Measurements from ENCODE around the gene TEK.
"Not testable (repeated sequence)": the region's sequence is repeated elsewhere in the genome, so short reads cannot be mapped to it uniquely, and the experiment has no call there.

Gene TEK

GRCh38 chr9:27182421-27182820 is 73.4 kb downstream of the TEK start:
- no peak for DNase-seq

- no peak for DNase-seq
Observed at GRCh38 chr9:27183131-27183530, 74.1 kb downstream of the TEK start.

- DNase-seq: no peak
Observed at GRCh38 chr9:27183701-27184100, 74.7 kb downstream of the TEK start.

- no peak for DNase-seq
Observed at GRCh38 chr9:27184556-27185351, 75.7 kb downstream of the TEK start.

- DNase-seq: no peak
Observed at GRCh38 chr9:27188426-27188825, 79.4 kb downstream of the TEK start.

- no peak for DNase-seq
Observed at GRCh38 chr9:27189426-27189825, 80.4 kb downstream of the TEK start.

GRCh38 chr9:27192291-27192960 is 83.4 kb downstream of the TEK start:
- no peak for DNase-seq

GRCh38 chr9:27193886-27194285 is 84.9 kb downstream of the TEK start:
- no peak for DNase-seq

GRCh38 chr9:27194401-27195091 is 85.5 kb downstream of the TEK start:
- DNase-seq: no peak

GRCh38 chr9:27195191-27195590 is 86.2 kb downstream of the TEK start:
- no peak for DNase-seq

GRCh38 chr9:27196383-27196782 is 87.4 kb downstream of the TEK start:
- DNase-seq: no peak

GRCh38 chr9:27198190-27198589 is 89.2 kb downstream of the TEK start:
- DNase-seq: no peak

- no peak for DNase-seq
Observed at GRCh38 chr9:27202056-27202455, 93.0 kb downstream of the TEK start.

GRCh38 chr9:27203783-27204182 is 94.8 kb downstream of the TEK start:
- DNase-seq: no peak

- DNase-seq: no peak
Observed at GRCh38 chr9:27204578-27204977, 95.6 kb downstream of the TEK start.

- DNase-seq: no peak
Observed at GRCh38 chr9:27205198-27205597, 96.2 kb downstream of the TEK start.

GRCh38 chr9:27206041-27206440 is 97.0 kb downstream of the TEK start:
- DNase-seq: no peak

GRCh38 chr9:27209034-27209433 is 100.0 kb downstream of the TEK start:
- no peak for DNase-seq

- no peak for DNase-seq
Observed at GRCh38 chr9:27210588-27210987, 101.6 kb downstream of the TEK start.

GRCh38 chr9:27212191-27212590 is 103.2 kb downstream of the TEK start:
- no peak for DNase-seq

GRCh38 chr9:27212621-27213020 is 103.6 kb downstream of the TEK start:
- DNase-seq: no peak

GRCh38 chr9:27227192-27227591 is 118.2 kb downstream of the TEK start:
- no peak for DNase-seq

- not testable (repeated sequence) for DNase-seq
Observed at GRCh38 chr9:27239648-27240047, 130.6 kb downstream of the TEK start.

- DNase-seq: no peak
Observed at GRCh38 chr9:27247756-27248155, 138.7 kb downstream of the TEK start.

Measured in CD4-positive, alpha-beta T cell treated with Interleukin-17A for 4 hours (primary cell).